ENCODE data around the gene ZNF423. TPM values are rescaled to one million over a fixed set of nuclear protein-coding genes. Genes with fewer than 3 reads are reported as not detected.

ZNF423 gene
- polyA plus RNA-seq, 1 experiment: 0.11 TPM

- H3K27me3 ChIP-seq (ENCODE audit: control insufficient read depth, insufficient read depth, low read length): peaks cover 6% of the 10 kb centered on the region
- CTCF ChIA-PET: no interaction called here
- POLR2A ChIA-PET: no interaction called here
- no peak overlapping the region for H3K4me3 ChIP-seq (ENCODE audit: low read depth, low read length)
- TF ChIP-seq CTCF (IDR thresholded peaks at IDR 0.05; ENCODE audit: low read depth, low read length): no peak
- no peak for DNase-seq (ENCODE audit: low read depth, low spot score)
- H3K9me3 ChIP-seq (ENCODE audit: control insufficient read depth, insufficient read depth, low read length): no peaks in the 10 kb centered on the region
- H3K27ac ChIP-seq (ENCODE audit: low read depth, low read length): no peak overlapping the region
These were observed 181.5 kb downstream of the ZNF423 start for GRCh38 chr16:49674351-49674851.

GRCh38 chr16:49673442-49673841 is 182.5 kb downstream of the ZNF423 start:
- ChIA-PET POLR2A (no interaction called here), CTCF (no interaction called here)
- TF ChIP-seq CTCF (IDR thresholded peaks at IDR 0.05; ENCODE audit: low read depth, low read length): no peak
- peaks cover 6% of the 10 kb centered on the region for H3K27me3 ChIP-seq (ENCODE audit: control insufficient read depth, insufficient read depth, low read length)
- no peak overlapping the region for H3K27ac ChIP-seq (ENCODE audit: low read depth, low read length)
- no peak for DNase-seq (ENCODE audit: low read depth, low spot score)
- H3K4me3 ChIP-seq (ENCODE audit: low read depth, low read length): no peak overlapping the region
- H3K9me3 ChIP-seq (ENCODE audit: control insufficient read depth, insufficient read depth, low read length): no peaks in the 10 kb centered on the region

GRCh38 chr16:49672753-49673152 is 183.2 kb downstream of the ZNF423 start:
- H3K27ac ChIP-seq (ENCODE audit: low read depth, low read length): no peak overlapping the region
- H3K27me3 ChIP-seq (ENCODE audit: control insufficient read depth, insufficient read depth, low read length): peaks cover 6% of the 10 kb centered on the region
- no peak overlapping the region for H3K4me3 ChIP-seq (ENCODE audit: low read depth, low read length)
- ChIA-PET CTCF (no interaction called here), POLR2A (no interaction called here)
- TF ChIP-seq CTCF (IDR thresholded peaks at IDR 0.05; ENCODE audit: low read depth, low read length): no peak
- H3K9me3 ChIP-seq (ENCODE audit: control insufficient read depth, insufficient read depth, low read length): no peaks in the 10 kb centered on the region
- DNase-seq (ENCODE audit: low read depth, low spot score): no peak

GRCh38 chr16:49671333-49671732 is 184.6 kb downstream of the ZNF423 start:
- POLR2A ChIA-PET: no interaction called here
- TF ChIP-seq CTCF (IDR thresholded peaks at IDR 0.05; ENCODE audit: low read depth, low read length): no peak
- no peaks in the 10 kb centered on the region for H3K9me3 ChIP-seq (ENCODE audit: control insufficient read depth, insufficient read depth, low read length)
- DNase-seq (ENCODE audit: low read depth, low spot score): no peak
- CTCF ChIA-PET: no interaction called here
- H3K27me3 ChIP-seq (ENCODE audit: control insufficient read depth, insufficient read depth, low read length): peaks cover 6% of the 10 kb centered on the region
- no peak overlapping the region for H3K27ac ChIP-seq (ENCODE audit: low read depth, low read length)
- no peak overlapping the region for H3K4me3 ChIP-seq (ENCODE audit: low read depth, low read length)

GRCh38 chr16:49670627-49671026 is 185.3 kb downstream of the ZNF423 start:
- DNase-seq (ENCODE audit: low read depth, low spot score): no peak
- peaks cover 6% of the 10 kb centered on the region for H3K27me3 ChIP-seq (ENCODE audit: control insufficient read depth, insufficient read depth, low read length)
- no peak for TF ChIP-seq CTCF (IDR thresholded peaks at IDR 0.05; ENCODE audit: low read depth, low read length)
- ChIA-PET POLR2A (no interaction called here), CTCF (no interaction called here)
- no peaks in the 10 kb centered on the region for H3K9me3 ChIP-seq (ENCODE audit: control insufficient read depth, insufficient read depth, low read length)
- H3K4me3 ChIP-seq (ENCODE audit: low read depth, low read length): no peak overlapping the region
- H3K27ac ChIP-seq (ENCODE audit: low read depth, low read length): no peak overlapping the region
